ENCODE measurements around the gene SCYL3. TPM values are rescaled to one million over a fixed set of nuclear protein-coding genes. Genes with fewer than 3 reads are reported as not detected.

Gene SCYL3
- total RNA-seq, 1 donor from 2014 or later, result 9.2 TPM

DNA sequence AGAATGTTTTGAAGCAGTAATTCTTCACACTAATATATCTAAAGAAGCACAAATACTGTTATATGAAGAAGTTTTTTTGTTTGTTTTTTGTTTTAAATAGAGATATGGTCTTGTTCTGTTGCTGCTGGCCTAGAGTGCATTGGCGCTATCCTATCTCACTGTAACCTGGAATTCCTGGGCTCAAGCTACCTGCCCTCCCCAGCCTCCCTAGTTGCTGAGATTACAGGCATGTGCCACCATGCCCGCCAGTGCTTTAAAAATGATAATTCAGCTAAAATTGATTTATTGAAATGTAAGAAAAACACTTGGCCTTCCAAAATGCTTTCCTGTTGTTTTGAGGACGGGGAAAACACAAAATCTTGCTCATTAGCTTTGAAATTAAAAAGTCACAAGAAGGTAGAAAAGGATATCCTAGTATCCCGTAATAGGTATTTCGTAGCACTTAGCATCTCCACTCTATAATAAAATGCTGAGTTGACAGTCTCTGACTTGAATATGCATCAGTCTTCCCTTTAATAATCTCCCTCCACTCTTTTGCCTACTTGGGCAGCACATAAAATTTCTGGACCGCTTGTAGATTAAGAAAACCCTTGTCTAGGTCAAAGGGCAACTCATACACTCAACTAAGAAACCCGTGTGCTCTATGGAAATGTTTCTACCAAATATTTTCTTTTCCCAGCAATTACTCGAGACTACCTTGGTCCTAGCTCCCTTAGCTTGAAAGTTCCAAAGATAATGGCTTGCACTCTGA, 1.3 kb downstream of the SCYL3 start:
- Mint-ChIP-seq H3K27me3 (ENCODE audit: unreplicated experiment) (peaks cover 4% of the 10 kb centered on the region), H3K27ac (ENCODE audit: unreplicated experiment) (peak overlapping the region; percentile 73), H3K36me3 (ENCODE audit: unreplicated experiment) (peaks cover 5% of the 10 kb centered on the region), H3K4me1 (ENCODE audit: unreplicated experiment) (peaks cover 31% of the 10 kb centered on the region), H3K4me3 (ENCODE audit: unreplicated experiment) (peak overlapping the region; percentile 80), H3K9me3 (ENCODE audit: unreplicated experiment) (no peaks in the 10 kb centered on the region)
- TF ChIP-seq, protein P1, sequence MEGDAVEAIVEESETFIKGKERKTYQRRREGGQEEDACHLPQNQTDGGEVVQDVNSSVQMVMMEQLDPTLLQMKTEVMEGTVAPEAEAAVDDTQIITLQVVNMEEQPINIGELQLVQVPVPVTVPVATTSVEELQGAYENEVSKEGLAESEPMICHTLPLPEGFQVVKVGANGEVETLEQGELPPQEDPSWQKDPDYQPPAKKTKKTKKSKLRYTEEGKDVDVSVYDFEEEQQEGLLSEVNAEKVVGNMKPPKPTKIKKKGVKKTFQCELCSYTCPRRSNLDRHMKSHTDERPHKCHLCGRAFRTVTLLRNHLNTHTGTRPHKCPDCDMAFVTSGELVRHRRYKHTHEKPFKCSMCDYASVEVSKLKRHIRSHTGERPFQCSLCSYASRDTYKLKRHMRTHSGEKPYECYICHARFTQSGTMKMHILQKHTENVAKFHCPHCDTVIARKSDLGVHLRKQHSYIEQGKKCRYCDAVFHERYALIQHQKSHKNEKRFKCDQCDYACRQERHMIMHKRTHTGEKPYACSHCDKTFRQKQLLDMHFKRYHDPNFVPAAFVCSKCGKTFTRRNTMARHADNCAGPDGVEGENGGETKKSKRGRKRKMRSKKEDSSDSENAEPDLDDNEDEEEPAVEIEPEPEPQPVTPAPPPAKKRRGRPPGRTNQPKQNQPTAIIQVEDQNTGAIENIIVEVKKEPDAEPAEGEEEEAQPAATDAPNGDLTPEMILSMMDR (IDR thresholded peaks at IDR 0.05), result no peak
- no peak for DNase-seq (ENCODE audit: extremely low spot score, unreplicated experiment)

DNA sequence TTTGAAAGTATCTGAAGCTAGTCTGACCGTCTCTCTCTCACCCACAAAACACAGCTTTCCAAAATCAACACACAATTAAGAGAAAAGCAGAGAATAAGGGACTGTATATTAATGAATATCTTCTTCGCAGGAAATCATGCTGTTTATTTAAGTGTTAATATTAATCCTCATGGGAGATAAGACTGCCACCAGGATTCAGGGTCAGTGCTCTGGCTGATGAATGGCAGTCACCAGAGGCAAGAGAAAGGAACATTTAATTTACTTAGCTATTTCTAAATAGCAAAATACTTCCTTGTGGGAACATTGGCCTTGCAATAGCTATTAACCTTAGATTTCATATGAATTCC, 2.2 kb downstream of the SCYL3 start:
- Mint-ChIP-seq H3K27ac (ENCODE audit: unreplicated experiment) (peak overlapping the region; percentile 29), H3K4me1 (ENCODE audit: unreplicated experiment) (peaks cover 31% of the 10 kb centered on the region), H3K4me3 (ENCODE audit: unreplicated experiment) (peak overlapping the region; percentile 7), H3K9me3 (ENCODE audit: unreplicated experiment) (no peaks in the 10 kb centered on the region), H3K27me3 (ENCODE audit: unreplicated experiment) (peaks cover 2% of the 10 kb centered on the region), H3K36me3 (ENCODE audit: unreplicated experiment) (peaks cover 7% of the 10 kb centered on the region)
- no peak for DNase-seq (ENCODE audit: extremely low spot score, unreplicated experiment)
- TF ChIP-seq, protein P1 (IDR thresholded peaks at IDR 0.05), result no peak

DNA sequence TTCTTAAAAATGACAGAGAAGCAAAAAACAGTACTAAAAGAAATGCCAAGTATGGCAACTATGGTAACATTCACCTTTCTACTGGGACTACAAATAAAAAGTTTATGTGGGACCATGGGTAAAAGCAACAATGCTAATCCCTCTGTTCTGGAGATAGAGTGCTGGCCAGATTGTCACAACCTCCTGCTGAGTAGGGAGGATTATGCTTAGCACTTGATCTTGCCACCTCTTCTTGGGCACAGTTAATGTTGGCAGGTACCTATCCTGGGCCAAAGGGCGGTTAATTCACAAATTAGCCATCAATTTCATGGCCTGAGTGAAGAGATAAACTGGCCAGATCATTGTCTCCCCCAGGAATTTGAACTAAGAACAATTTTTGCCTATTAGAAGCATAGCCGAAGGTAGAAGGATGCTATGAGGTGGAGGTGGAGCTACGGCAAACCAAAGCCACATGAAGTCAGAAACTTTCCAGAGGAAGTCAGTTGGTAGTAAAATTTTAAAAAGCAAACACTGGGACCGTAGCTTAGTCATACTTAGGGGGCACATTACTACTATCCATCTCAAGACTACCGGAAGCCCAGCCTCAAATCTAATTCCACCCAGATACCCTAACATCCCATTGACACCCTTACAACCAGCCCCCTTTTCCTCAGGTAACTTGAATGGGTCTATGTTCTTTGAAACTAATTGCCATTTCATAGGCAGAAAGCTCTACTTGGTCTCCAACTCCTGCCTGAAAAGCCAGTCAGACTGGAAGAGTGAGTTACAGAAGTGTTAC, 2.7 kb downstream of the SCYL3 start:
- Mint-ChIP-seq H3K36me3 (ENCODE audit: unreplicated experiment) (peaks cover 11% of the 10 kb centered on the region), H3K4me3 (ENCODE audit: unreplicated experiment) (peak overlapping the region; percentile 7), H3K27ac (ENCODE audit: unreplicated experiment) (peak overlapping the region; percentile 29), H3K9me3 (ENCODE audit: unreplicated experiment) (no peaks in the 10 kb centered on the region), H3K4me1 (ENCODE audit: unreplicated experiment) (peaks cover 31% of the 10 kb centered on the region), H3K27me3 (ENCODE audit: unreplicated experiment) (no peaks in the 10 kb centered on the region)
- DNase-seq (ENCODE audit: extremely low spot score, unreplicated experiment), result no peak
- TF ChIP-seq, protein P1 (IDR thresholded peaks at IDR 0.05), result no peak

DNA sequence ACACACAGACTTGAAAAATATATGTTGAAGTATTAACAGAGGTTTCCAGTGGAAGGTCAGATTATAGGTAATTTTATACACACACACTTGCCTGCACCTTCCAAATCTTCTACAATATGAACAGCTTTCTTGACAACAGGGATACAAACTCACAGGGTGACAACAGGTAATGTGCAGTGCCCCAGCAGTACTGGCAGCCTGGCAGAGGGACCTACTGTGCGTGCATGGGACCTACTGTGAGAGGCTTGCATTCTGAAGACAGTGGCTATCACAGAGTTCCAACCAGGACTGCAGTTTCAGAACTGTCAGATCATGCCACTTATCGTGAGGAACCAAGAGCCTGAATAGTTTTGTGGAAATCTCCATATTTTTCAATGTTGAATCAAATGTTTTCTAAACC, 3.8 kb downstream of the SCYL3 start:
- no peak overlapping the region for H3K4me3 Mint-ChIP-seq (ENCODE audit: unreplicated experiment)
- no peaks in the 10 kb centered on the region for H3K9me3 Mint-ChIP-seq (ENCODE audit: unreplicated experiment)
- peaks cover 38% of the 10 kb centered on the region for H3K4me1 Mint-ChIP-seq (ENCODE audit: unreplicated experiment)
- H3K36me3 Mint-ChIP-seq (ENCODE audit: unreplicated experiment), result peaks cover 19% of the 10 kb centered on the region
- H3K27ac Mint-ChIP-seq (ENCODE audit: unreplicated experiment), result no peak overlapping the region
- H3K27me3 Mint-ChIP-seq (ENCODE audit: unreplicated experiment), result no peaks in the 10 kb centered on the region
- DNase-seq (ENCODE audit: extremely low spot score, unreplicated experiment), result no peak
- TF ChIP-seq, protein P1 (IDR thresholded peaks at IDR 0.05), result no peak

DNA sequence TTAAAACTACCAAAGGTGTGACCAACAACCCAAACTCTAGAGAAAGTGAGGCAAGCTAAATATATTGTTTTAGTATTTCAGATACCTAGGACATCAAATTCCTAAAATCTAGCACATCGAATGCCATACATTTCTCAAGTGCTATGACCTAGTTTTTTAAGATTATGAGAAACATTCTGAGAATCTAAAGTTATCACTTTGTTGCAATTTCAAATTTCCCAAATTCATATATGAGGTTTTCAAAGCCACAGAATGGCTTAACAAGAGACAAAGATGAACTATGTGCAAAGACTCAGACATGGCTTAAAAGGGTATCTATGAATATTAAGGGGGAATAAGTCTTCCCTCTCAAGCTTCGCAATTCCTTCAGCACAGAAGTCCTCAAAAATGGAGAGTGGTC, 6.8 kb downstream of the SCYL3 start:
- DNase-seq (ENCODE audit: extremely low spot score, unreplicated experiment), result no peak

More for the DNA sequence above, 6.8 kb downstream of the SCYL3 start:
- H3K4me3 Mint-ChIP-seq (ENCODE audit: unreplicated experiment), result no peak overlapping the region
- no peaks in the 10 kb centered on the region for H3K9me3 Mint-ChIP-seq (ENCODE audit: unreplicated experiment)
- TF ChIP-seq, protein P1 (IDR thresholded peaks at IDR 0.05), result no peak
- H3K27ac Mint-ChIP-seq (ENCODE audit: unreplicated experiment), result no peak overlapping the region
- H3K4me1 Mint-ChIP-seq (ENCODE audit: unreplicated experiment), result peaks cover 28% of the 10 kb centered on the region
- H3K27me3 Mint-ChIP-seq (ENCODE audit: unreplicated experiment), result no peaks in the 10 kb centered on the region
- peaks cover 29% of the 10 kb centered on the region for H3K36me3 Mint-ChIP-seq (ENCODE audit: unreplicated experiment)

All from osteocyte (in vitro differentiated cells).